Epithelial cell of proximal tubule (primary cell): ENCODE data around the gene LUC7L2. TPM values are rescaled to one million over a fixed set of nuclear protein-coding genes. Genes with fewer than 3 reads are reported as not detected.
"Not testable (repeated sequence)": the region's sequence is repeated elsewhere in the genome, so short reads cannot be mapped to it uniquely, and the experiment has no call there.

ENCODE experiments used
- DNase-seq: peaks from one replicate; pipeline ENCODE4 v3.0.0-alpha.2; 2011; ENCODE audit warnings: low read depth
- H3K4me3 ChIP-seq: 2 replicates; pipeline ENCODE4 v1.5.1; 2011; ENCODE audit warnings: low read depth, mild to moderate bottlenecking, low read length
- CTCF ChIP-seq: conservative IDR thresholded peaks from 2 replicates; pipeline ENCODE4 v1.5.1; 2012; ENCODE audit warnings: low read depth, mild to moderate bottlenecking, low read length
- total RNA-seq: library from RNA; depleted of rRNA; stranded (reverse); fragments of >200 nt; gene quantifications from 2 replicates; pipeline ENCODE4 v1.2.3, GENCODE V29; 2015

LUC7L2 gene
- total RNA-seq, 1 donor from 2014 or later = 56.0 TPM

DNA sequence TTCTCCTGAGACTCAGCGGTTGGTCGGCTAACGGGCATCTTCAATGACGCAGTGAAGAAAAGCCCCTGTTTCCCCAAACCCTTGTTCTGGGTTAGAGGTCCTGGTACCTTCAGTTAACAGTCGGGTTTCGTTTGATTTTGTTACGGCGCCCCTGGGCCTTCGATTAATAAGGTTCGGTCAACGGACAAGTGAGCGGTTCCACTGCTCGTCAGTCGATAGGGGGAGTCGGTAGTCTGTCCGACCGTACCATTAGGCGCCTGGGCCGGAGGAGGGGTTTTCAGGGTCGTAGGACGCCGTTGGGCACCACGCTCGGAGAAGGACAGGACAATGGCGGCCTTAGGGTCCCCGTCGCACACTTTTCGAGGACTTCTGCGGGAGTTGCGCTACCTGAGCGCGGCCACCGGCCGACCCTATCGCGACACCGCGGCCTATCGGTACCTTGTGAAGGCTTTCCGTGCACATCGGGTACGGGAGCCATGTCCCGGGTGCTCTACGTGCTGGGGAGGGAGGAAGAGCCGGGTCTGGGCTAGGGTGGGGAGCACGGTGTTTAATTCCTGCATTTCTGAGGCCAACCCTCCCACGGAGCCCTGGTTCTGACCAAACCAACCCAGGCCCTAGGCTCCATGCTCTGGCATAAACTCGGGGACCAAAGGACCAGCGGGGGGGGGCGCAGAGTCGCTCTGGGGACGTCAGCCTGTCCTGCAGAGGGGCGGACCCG lies 18.5 kb upstream of the LUC7L2 start, which contains the start of gene FMC1:
TSS of gene FMC1 (plus strand) at position 280 of the 718 bp plus-strand sequence. CDS start at position 328, 48 bp downstream.
- DNase-seq = peak; percentile 82
- H3K4me3 ChIP-seq = peak within 1 kb of the TSS; percentile 89
- peak; percentile 39 for TF ChIP-seq CTCF

GRCh38 chr7:139341776-139342226 lies 17.9 kb upstream of the LUC7L2 start:
- no peak for DNase-seq
- peak overlapping the region; percentile 89 for H3K4me3 ChIP-seq
- TF ChIP-seq CTCF = no peak

- TF ChIP-seq CTCF = no peak
- H3K4me3 ChIP-seq = no peak overlapping the region
- no peak for DNase-seq
Measured at GRCh38 chr7:139345042-139345441, 14.7 kb upstream of the LUC7L2 start.

DNA sequence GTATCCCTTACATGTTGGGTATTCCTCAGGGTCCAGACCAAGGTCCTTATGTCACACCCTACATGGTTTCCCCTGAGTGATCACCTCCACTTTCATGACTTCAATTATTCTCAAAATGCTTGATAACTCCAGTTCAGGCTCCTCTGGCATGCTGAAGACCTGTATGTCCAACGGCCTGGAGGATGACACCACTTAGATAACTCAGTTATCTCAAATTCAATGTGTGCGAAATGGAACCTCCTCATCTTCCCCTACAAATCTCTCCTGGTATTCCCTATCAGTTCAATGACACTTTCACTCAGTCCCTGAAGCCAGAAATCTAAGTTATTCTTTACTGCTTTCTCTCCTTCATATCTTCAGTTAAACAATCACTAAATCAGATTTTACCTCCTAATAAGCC lies 8.7 kb upstream of the LUC7L2 start:
- TF ChIP-seq CTCF = no peak
- no peak overlapping the region for H3K4me3 ChIP-seq
- DNase-seq = no peak

DNA sequence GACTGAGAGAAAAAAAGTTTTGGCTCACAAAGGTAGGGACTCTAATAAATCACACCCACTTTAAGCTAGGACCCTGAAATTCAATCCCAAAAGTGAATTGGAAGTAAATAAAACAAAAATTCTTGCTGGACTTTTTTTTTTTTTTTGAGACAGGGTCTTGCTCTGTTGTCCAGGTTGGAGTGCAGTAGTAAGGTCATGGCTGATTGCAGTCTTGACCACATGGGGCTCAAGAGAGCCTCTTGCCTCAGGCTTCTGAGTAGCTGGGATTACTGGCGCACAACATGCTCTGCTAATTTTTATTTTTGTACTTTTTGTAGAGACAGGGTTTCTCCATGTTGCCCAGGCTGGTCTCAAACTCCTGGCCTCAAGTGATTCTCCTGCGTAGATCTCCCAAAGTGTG lies 5.0 kb upstream of the LUC7L2 start:
- no peak for DNase-seq
- TF ChIP-seq CTCF = no peak
- H3K4me3 ChIP-seq = no peak overlapping the region

DNA sequence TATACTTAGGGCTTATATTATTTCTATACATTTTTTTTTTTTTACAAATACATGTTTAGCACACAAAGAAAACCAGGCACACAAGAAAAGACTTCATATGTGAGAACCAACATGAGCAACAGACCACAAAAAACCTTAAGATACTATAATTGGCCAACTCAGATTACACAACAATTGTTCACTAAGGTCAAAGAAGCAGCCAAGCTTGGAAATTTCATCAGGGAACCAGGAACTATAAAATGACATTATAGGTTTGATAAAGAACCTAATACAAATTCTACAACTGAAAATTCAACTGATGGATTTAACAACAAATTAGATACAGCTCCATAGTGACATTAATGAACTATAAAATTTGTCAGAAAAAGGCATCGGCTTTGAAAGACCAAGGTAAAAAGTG lies 4.4 kb upstream of the LUC7L2 start:
- no peak overlapping the region for H3K4me3 ChIP-seq
- no peak for TF ChIP-seq CTCF
- DNase-seq = no peak

- peak overlapping the region; percentile 87 for H3K4me3 ChIP-seq
- not testable (repeated sequence) for DNase-seq
Measured at GRCh38 chr7:139357729-139358506, 1.8 kb upstream of the LUC7L2 start.
